Fibroblast of skin of abdomen (primary cell): Measurements from ENCODE around the gene PATJ.

ENCODE experiments used
- DNase-seq: peaks from one replicate; pipeline ENCODE4 v3.0.0-alpha.2; 2013

The PATJ gene

GRCh38 chr1:62054188-62054587, 311.9 kb downstream of the PATJ start:
- no peak for DNase-seq

DNA sequence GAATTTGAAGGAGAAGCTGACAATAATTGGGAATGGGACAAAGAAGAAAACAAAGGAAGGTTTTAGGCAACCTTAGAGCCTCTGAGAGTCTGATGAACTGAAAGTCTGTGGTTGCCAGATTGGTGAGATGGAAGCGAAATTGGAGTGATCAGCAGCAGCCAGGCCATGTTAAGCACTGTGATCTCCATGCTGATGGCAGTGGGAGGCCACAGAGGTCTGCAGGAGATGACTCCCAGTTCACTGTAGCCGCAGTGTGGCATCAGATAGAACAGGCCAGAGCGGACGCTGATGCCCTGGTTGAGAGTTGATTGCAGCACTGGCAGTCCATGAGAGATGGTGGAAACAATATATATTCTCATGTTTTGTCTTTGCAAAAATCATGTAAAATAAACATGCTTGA, 314.9 kb downstream of the PATJ start:
- DNase-seq = no peak

DNA sequence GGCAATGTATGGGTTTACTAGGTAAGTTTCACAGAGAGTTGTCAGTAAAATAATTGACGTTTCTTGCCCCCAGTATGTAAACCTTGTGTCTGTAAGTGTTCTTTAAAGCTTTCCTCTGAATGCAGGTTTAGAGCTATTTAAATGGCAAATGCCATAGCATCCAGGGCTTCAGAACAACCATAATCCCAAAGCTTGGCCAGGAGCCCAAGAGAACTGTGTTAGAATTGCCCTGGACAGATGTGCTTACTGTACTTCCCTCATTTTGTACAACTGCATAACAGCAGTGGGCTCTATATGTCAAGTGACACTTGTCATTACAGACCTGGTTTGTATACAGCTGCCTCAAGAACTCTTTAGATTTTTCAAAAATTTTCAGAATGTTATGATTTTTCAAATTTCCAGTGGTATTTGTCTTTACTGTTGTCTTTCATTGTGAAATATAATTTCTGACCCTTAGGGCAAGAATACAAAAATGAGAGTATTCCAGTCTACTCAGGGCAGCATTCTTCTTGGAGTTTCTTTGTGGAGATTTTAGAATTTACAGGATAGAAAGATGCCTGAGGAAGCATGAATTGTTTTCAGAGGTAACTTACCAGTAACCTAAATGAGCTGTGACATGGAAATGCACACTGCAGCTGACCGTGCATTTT, 315.5 kb downstream of the PATJ start:
- no peak for DNase-seq

GRCh38 chr1:62058956-62059355, 316.7 kb downstream of the PATJ start:
- DNase-seq = no peak

- DNase-seq = no peak
These were observed 319.8 kb downstream of the PATJ start for GRCh38 chr1:62062087-62062486.

GRCh38 chr1:62064829-62065407, 322.6 kb downstream of the PATJ start:
- DNase-seq = no peak

DNA sequence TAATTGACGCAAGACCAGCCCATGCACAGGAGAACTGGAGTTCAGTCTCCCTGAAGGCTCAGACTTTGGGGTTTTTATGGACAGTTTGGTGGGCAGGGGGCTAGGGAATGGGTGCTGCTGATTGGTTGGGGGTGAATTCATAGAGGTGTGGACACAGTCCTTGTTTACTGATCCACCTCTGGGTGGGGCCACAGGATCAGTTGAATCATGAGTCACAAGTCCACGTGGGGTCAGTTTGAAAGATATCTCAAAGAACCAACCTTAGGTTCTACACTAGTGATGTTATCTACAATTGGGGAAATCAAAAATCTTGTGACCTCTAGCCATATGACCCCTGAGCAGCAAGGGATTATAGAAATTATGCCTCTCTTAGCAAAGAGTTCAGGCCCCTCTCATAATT, 324.4 kb downstream of the PATJ start:
- DNase-seq = no peak

DNA sequence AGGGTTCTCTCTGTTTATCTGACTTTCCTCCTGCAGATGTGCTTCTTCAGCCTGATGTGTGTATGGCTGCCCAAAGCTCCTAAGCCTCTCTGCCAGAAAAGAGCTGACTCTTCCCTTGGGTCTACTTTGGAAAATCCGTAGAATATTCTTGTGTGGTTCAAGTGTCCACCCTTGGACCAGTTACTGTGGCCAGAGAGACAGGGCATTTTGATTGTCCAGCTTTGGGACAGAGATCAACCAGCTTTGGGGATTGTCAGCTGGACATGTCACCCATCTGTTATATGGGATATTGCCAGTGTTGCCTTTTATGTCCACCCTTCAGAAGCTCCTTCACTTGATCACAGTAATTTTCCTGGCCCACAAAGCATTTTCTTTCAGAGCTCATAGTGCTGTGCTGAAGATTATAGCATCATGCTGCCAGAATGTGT, 326.1 kb downstream of the PATJ start:
- no peak for DNase-seq

DNA sequence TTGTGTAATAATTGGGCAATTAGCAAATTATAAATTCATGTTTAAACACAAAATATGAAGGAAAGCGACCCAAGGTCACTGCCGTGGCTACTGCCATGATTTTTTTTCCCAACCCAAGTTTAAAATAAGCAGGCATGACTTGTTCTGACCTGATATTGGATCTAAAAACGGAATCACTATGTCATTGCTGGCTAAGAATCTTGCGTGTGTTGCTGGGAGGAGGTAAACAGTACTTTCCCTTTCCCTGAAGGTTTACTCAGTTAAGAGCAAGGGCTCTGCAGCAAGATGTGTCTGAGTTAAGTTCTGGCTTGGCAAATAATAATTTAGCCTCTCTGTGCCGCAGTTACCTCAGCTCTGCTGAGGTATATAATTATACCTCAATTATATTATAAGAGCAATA, 326.7 kb downstream of the PATJ start:
- DNase-seq = no peak

- peak; percentile 3 for DNase-seq
These were observed 328.2 kb downstream of the PATJ start for GRCh38 chr1:62070384-62071011.

DNA sequence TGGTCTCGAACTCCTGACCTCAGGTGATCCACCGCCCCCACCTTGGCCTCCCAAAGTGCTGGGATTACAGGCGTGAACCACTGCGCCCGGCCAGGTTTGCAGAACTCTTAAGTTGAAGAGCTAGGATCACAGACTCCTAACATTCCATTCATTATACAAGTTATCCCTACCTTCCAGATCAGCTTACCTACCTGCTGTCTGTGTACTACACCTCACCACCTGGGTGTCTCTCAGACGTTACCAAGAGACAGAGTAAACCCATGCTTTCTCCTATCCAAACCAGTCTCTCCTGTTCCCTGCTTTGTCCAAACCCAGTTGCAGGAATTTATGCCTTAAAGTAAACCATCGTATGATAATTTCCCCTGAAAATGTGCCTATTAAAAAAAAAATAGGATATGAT, 329.4 kb downstream of the PATJ start:
- no peak for DNase-seq

GRCh38 chr1:62076286-62076685, 334.0 kb downstream of the PATJ start:
- peak; percentile 86 for DNase-seq

DNA sequence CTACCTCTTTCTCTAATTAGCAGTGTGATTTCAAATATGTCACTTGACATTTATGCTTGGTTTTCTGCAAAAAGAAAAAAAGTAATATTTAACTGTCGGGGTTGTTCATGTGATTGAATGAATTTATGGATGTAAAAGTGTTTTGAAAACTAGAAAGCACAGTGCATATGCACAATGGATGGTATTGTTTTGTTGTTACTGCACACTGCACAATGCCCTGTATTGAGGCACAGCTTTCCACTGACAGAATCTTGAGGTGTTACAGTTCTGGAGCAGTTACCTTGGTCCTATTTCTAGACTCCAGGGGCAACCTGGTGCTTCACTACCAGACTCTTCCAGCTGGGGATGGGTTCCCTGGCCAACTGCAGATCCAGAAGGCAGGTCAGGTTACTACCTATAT, 335.5 kb downstream of the PATJ start:
- DNase-seq = no peak

DNA sequence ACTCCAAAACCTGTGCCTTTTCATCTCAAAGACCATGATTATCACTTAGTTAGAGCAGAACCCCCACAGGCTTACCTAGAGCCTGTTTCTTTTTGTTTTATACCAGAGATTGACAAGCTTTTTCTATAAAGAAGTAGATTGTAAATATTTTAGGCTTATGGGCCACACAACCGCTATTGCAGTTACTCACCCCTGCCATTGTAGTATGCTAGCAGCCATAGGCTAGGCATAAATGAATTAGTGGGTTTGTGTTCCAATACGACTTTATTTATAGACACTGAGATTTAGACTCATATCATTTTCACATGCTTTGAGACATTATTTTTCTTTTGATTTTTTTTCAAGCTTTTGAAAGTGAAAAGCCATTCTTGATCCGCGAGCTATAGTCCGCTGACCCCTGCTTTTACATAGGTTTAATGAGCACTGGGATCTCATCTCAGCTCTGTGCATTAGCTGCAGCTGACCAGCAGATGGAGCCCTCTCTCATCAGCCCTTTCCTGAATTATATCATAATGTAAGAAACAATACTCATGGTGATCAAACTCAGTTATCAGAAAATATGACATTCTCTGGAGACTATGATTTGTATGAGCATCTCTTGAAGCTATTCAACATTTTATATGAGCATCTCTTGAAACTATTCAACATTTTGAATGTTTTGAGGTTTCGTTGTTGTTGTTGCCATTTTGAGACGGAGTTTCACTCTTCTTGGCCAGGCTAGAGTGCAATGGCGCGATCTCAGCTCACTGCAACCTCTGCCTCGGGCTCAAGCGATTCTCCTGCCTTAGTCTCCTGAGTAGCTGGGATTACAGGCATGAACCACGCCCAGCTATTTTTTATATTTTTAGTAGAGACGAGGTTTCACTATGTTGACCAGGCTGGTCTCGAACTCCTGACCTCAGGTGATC, 340.4 kb downstream of the PATJ start:
- DNase-seq = peak; percentile 33

- peak; percentile 26 for DNase-seq
These were observed 342.1 kb downstream of the PATJ start for GRCh38 chr1:62084310-62084890.

- DNase-seq = no peak
These were observed 346.2 kb downstream of the PATJ start for GRCh38 chr1:62088439-62088838.

DNA sequence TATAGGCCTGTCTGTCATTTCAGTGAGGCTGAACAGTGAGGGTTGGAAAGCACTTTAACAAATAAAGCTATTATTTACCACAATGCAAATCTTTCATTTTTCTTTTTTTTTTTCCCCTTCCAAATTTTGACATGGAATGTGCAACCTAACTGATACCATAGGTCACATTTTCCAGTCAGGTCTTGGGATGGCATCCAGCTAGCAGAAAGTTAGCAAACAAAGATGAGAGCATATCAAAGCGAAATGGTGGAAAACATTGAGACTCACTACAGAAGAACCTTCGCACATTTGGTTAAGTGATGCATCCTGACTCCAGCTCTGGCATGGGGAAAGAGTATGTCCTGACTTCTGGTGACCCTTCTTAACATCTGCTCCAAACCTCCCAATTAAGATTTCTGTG, 347.3 kb downstream of the PATJ start:
- no peak for DNase-seq

DNA sequence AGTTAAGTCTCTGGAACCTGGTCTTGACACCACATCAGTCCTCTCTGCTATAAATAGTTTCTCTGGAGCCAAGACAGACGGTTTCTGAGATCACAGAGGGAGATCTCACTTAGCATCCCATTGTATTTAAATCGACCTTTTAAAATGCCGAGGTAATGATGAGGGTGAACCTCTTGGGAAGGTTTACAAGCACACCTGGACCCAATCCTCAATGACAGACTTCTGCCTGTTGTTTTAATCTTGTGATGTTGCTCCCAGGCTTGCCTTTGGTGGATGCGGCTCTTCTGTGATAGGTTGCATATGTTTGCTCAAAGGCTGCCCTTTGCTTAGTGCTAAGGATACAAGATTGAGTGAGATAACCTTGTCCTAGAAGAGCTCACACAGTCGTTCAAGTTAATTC, 347.7 kb downstream of the PATJ start:
- no peak for DNase-seq

DNA sequence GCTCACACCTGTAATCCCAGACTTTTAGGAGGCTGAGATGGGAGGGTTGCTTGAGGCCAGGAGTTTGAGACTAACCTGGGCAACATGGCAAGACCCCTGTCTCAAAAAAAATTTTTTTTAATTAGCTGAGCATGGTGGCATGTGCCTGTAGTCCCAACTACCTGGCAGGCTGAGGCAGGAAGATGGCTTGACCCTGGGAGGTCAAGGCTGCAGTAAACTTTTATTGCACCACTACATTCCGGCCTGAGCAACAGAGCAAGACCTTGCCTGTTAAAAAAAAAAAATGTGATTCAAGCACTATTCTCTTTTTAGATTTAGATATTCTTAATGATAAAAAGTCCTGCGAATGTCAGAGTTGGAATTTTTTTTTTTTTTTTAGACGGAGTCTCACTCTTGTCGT, 349.8 kb downstream of the PATJ start:
- no peak for DNase-seq

DNA sequence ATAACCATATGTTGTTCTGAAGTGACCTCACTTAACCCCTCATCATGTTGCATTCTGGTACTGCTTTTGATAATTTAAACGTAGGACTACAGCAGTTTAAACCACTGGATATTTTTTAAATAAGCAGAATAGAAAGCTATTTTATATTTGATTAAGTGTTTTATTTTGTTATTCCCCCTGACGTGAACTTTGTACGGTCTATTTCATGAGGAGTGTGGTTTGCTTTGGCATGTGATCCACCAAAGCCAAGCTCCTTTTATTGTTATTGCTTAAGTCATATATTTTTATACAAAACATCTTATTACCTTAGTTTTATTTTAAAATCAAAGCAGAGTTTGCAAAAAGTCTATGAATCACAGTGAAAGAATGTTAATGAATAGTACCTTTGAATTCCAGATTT, 351.0 kb downstream of the PATJ start:
- DNase-seq = no peak

GRCh38 chr1:62097464-62097863, 355.2 kb downstream of the PATJ start:
- no peak for DNase-seq

GRCh38 chr1:62100442-62100841, 358.2 kb downstream of the PATJ start:
- DNase-seq = no peak

- DNase-seq = no peak
These were observed 361.6 kb downstream of the PATJ start for GRCh38 chr1:62103846-62104245.
